Fibroblast of the aortic adventitia (primary cell): ENCODE results near the gene ARID3B. TPM values are rescaled to one million over a fixed set of nuclear protein-coding genes. Genes with fewer than 3 reads are reported as not detected.

Experiments
- DNase-seq: peaks from one replicate; pipeline ENCODE4 v3.0.0-alpha.2; 2010; ENCODE audit warnings: low read depth
- H3K4me3 ChIP-seq: 2 replicates; pipeline ENCODE4 v1.5.1; 2011; ENCODE audit warnings: low read depth, mild to moderate bottlenecking, control low read depth, low read length, moderate library complexity
- total RNA-seq: library from RNA; depleted of rRNA; stranded (reverse); fragments of >200 nt; gene quantifications from 2 replicates; pipeline ENCODE4 v1.2.3, GENCODE V29; 2012; ENCODE audit warnings: low replicate concordance
- TF ChIP-seq, protein P1 (sequence below): IDR thresholded peaks from 2 replicates; pipeline ENCODE4 v1.5.1; 2011; ENCODE audit warnings: mild to moderate bottlenecking, low read length, control low read depth, inconsistent platforms; ENCODE audit not compliant: insufficient read depth

Gene ARID3B
- total RNA-seq, 1 donor = 2.5 TPM

GRCh38 chr15:74548241-74548640 is 7.2 kb downstream of the ARID3B start:
- TF ChIP-seq, protein P1, sequence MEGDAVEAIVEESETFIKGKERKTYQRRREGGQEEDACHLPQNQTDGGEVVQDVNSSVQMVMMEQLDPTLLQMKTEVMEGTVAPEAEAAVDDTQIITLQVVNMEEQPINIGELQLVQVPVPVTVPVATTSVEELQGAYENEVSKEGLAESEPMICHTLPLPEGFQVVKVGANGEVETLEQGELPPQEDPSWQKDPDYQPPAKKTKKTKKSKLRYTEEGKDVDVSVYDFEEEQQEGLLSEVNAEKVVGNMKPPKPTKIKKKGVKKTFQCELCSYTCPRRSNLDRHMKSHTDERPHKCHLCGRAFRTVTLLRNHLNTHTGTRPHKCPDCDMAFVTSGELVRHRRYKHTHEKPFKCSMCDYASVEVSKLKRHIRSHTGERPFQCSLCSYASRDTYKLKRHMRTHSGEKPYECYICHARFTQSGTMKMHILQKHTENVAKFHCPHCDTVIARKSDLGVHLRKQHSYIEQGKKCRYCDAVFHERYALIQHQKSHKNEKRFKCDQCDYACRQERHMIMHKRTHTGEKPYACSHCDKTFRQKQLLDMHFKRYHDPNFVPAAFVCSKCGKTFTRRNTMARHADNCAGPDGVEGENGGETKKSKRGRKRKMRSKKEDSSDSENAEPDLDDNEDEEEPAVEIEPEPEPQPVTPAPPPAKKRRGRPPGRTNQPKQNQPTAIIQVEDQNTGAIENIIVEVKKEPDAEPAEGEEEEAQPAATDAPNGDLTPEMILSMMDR = no peak
- DNase-seq = no peak
- H3K4me3 ChIP-seq = no peak overlapping the region

GRCh38 chr15:74549816-74550215 is 8.8 kb downstream of the ARID3B start:
- DNase-seq = no peak
- TF ChIP-seq, protein P1 = no peak

GRCh38 chr15:74551714-74552113 is 10.7 kb downstream of the ARID3B start:
- TF ChIP-seq, protein P1 = no peak

More at GRCh38 chr15:74549816-74550215, 8.8 kb downstream of the ARID3B start:
- H3K4me3 ChIP-seq = no peak overlapping the region

GRCh38 chr15:74552773-74553441 is 11.9 kb downstream of the ARID3B start:
- no peak for DNase-seq
- TF ChIP-seq, protein P1 = no peak
- H3K4me3 ChIP-seq = no peak overlapping the region

More at GRCh38 chr15:74551714-74552113, 10.7 kb downstream of the ARID3B start:
- DNase-seq = no peak
- no peak overlapping the region for H3K4me3 ChIP-seq

- DNase-seq = no peak
- TF ChIP-seq, protein P1 = no peak
- H3K4me3 ChIP-seq = no peak overlapping the region
Measured at GRCh38 chr15:74555192-74555591, 14.2 kb downstream of the ARID3B start.

GRCh38 chr15:74558706-74559105 is 17.7 kb downstream of the ARID3B start:
- H3K4me3 ChIP-seq = no peak overlapping the region
- no peak for DNase-seq
- TF ChIP-seq, protein P1 = no peak

- H3K4me3 ChIP-seq = no peak overlapping the region
- TF ChIP-seq, protein P1 = no peak
- DNase-seq = no peak
Measured at GRCh38 chr15:74563442-74563841, 22.4 kb downstream of the ARID3B start.
